Sigmoid colon (tissue), 7 donors: ENCODE results near the gene FYN. TPM values are rescaled to one million over a fixed set of nuclear protein-coding genes. Genes with fewer than 3 reads are reported as not detected.
A peak's percentile ranks its signal among the peaks of the same experiment; 100 is the strongest.
"Not testable (repeated sequence)": the region's sequence is repeated elsewhere in the genome, so short reads cannot be mapped to it uniquely, and the experiment has no call there.

Experiments used
- DNase-seq: peaks from one replicate; pipeline ENCODE4 v3.0.0-alpha.2; 2019
- H3K27ac ChIP-seq, 4 donors: fragments of 200-600 bp; sonication (generic); one replicate each; pipeline ENCODE4 v1.5.1; 2016 to 2019; ENCODE audit warnings: mild to moderate bottlenecking in 1 of 4
- H3K27me3 ChIP-seq, 3 donors: fragments of 200-600 bp; sonication (generic); one replicate each; pipeline ENCODE4 v1.5.1; 2019; ENCODE audit warnings: mild to moderate bottlenecking in 1 of 3
- H3K36me3 ChIP-seq, 4 donors: fragments of 200-600 bp; sonication (generic); one replicate each; pipeline ENCODE4 v1.5.1; 2016 to 2019
- H3K4me1 ChIP-seq, 4 donors: fragments of 200-600 bp; sonication (generic); one replicate each; pipeline ENCODE4 v1.5.1; 2017 to 2019
- H3K4me3 ChIP-seq, 4 donors: fragments of 200-600 bp; sonication (generic); one replicate each; pipeline ENCODE4 v1.5.1; 2017 to 2019; ENCODE audit warnings: mild to moderate bottlenecking in 2 of 4, moderate library complexity in 1 of 4
- H3K9me3 ChIP-seq, 4 donors: fragments of 200-600 bp in 3 of 4; sonication (generic) in 3 of 4; one replicate each; pipeline versions ENCODE4 v1.5.1 to v1.6.1; 2013 to 2019
- CTCF ChIP-seq, 4 experiments: fragments of 450-650 bp in 3 of 4; fragments of 200-600 bp in 1 of 4; IDR thresholded peaks; one replicate each; pipeline ENCODE4 v1.5.1; 2016 to 2019; ENCODE audit warnings: antibody characterized with exemption in 4 of 4, mild to moderate bottlenecking in 3 of 4, moderate library complexity in 2 of 4
- EP300 ChIP-seq, 4 donors: sonication (generic); formaldehyde crosslinking; IDR thresholded peaks; one replicate each; pipeline ENCODE4 v1.6.1; 2017; ENCODE audit warnings: antibody characterized with exemption in 4 of 4
- POLR2A ChIP-seq, 2 donors: fragments of 450-650 bp; IDR thresholded peaks; one replicate each; pipeline ENCODE4 v1.6.1; 2016; ENCODE audit warnings: antibody characterized with exemption in 2 of 2, mild to moderate bottlenecking in 2 of 2, moderate library complexity in 2 of 2
- POLR2AphosphoS5 ChIP-seq, 4 donors: sonication (generic); formaldehyde crosslinking; IDR thresholded peaks; one replicate each; pipeline ENCODE4 v1.6.1; 2017; ENCODE audit warnings: antibody characterized with exemption in 4 of 4
- WGBS, 2 donors: extraction: QIAGEN DNeasy Blood & Tissue Kit; methylation state at CpG; one replicate each; pipeline ENCODE4 v1.1.7; 2013; 5-methylcytosine and 5-hydroxymethylcytosine counted together
- intact Hi-C: fragments of 100-400 bp; cut with DNase I; formaldehyde crosslinking; loops from one replicate; pipeline ENCODE4 v1.15.1; 2023
- polyA plus RNA-seq, 3 donors: library from polyadenylated mRNA; stranded (reverse); fragments of 200-250 nt; gene quantifications; one replicate each; pipeline ENCODE4 v1.2.3, GENCODE V29; 2013
- total RNA-seq, 4 donors: library from RNA; depleted of rRNA; stranded (reverse); fragments of >200 nt; gene quantifications; one replicate each; pipeline ENCODE4 v1.1.0, GENCODE V29; 2016
- donor health status: healthy with polysubstance abuse.
- donor health status: Bipolar disorder and iron deficiency.
- donor health status: healthy.

Gene FYN
- total and polyA plus RNA-seq, 7 donors: 2.3 to 81.4 (median 56.9) TPM

GRCh38 chr6:111791415-111791814 lies 81.8 kb downstream of the FYN start:
- WGBS, 2 donors: 59 to 69% methylated on average over 2 of the region's 2 CpGs
- peaks cover 0 to 23% (median 11%) of the 10 kb centered on the region in 4 donors for H3K4me1 ChIP-seq
- DNase-seq: no peak
- no peaks in the 10 kb centered on the region for H3K36me3 ChIP-seq
- no peaks in the 10 kb centered on the region for H3K27me3 ChIP-seq
- TF ChIP-seq POLR2A (IDR thresholded peaks at IDR 0.05) (no peak), EP300 (IDR thresholded peaks at IDR 0.05) (no peak), POLR2AphosphoS5 (IDR thresholded peaks at IDR 0.05) (no peak), CTCF (IDR thresholded peaks at IDR 0.05) (no peak)
- H3K9me3 ChIP-seq: no peaks in the 10 kb centered on the region
- intact Hi-C loops: no loop called here
- no peak overlapping the region for H3K4me3 ChIP-seq
- H3K27ac ChIP-seq: no peak overlapping the region

GRCh38 chr6:111789598-111789997 lies 83.7 kb downstream of the FYN start:
- H3K36me3 ChIP-seq: no peaks in the 10 kb centered on the region
- peak overlapping the region in 3 of 4 donors; percentile 20 to 48 (median 28) for H3K27ac ChIP-seq
- DNase-seq: peak; percentile 75
- no peak overlapping the region for H3K4me3 ChIP-seq
- peaks cover 0 to 25% (median 12%) of the 10 kb centered on the region in 4 donors for H3K4me1 ChIP-seq
- H3K9me3 ChIP-seq: no peaks in the 10 kb centered on the region
- intact Hi-C loops: no loop called here
- TF ChIP-seq POLR2A (IDR thresholded peaks at IDR 0.05) (no peak), EP300 (IDR thresholded peaks at IDR 0.05) (no peak), CTCF (IDR thresholded peaks at IDR 0.05) (no peak), POLR2AphosphoS5 (IDR thresholded peaks at IDR 0.05) (no peak)
- no peaks in the 10 kb centered on the region for H3K27me3 ChIP-seq
- WGBS, 2 donors: 82 to 85% methylated on average over 4 of the region's 4 CpGs

GRCh38 chr6:111788379-111789276 lies 84.6 kb downstream of the FYN start:
- intact Hi-C loops: no loop called here
- H3K27ac ChIP-seq: peak overlapping the region in 3 of 4 donors; percentile 20 to 48 (median 28)
- H3K9me3 ChIP-seq: no peaks in the 10 kb centered on the region
- TF ChIP-seq POLR2A (IDR thresholded peaks at IDR 0.05): no peak
- no peak for TF ChIP-seq CTCF (IDR thresholded peaks at IDR 0.05)
- no peaks in the 10 kb centered on the region for H3K36me3 ChIP-seq
- H3K27me3 ChIP-seq: no peaks in the 10 kb centered on the region
- no peak overlapping the region for H3K4me3 ChIP-seq
- DNase-seq: no peak
- WGBS, 2 donors: 91 to 92% methylated on average over 1 of the region's 1 CpG
- peaks cover 0 to 35% (median 21%) of the 10 kb centered on the region in 4 donors for H3K4me1 ChIP-seq

- H3K27ac ChIP-seq, H3K27me3 ChIP-seq, H3K4me3 ChIP-seq, intact Hi-C loops, DNase-seq, H3K9me3 ChIP-seq, H3K36me3 ChIP-seq: not testable (repeated sequence)
- peaks cover 0 to 54% (median 37%) of the 10 kb centered on the region in 4 donors for H3K4me1 ChIP-seq
- WGBS, 2 donors: 96 to 100% methylated on average over 2 of the region's 2 CpGs
Observed at GRCh38 chr6:111786151-111786550, 87.1 kb downstream of the FYN start.

GRCh38 chr6:111784433-111784832 lies 88.8 kb downstream of the FYN start:
- no peaks in the 10 kb centered on the region for H3K36me3 ChIP-seq
- intact Hi-C loops: no loop called here
- peak overlapping the region in 1 of 4 donors; percentile 67 for H3K27ac ChIP-seq
- no peak for DNase-seq
- H3K27me3 ChIP-seq: no peaks in the 10 kb centered on the region
- H3K9me3 ChIP-seq: no peaks in the 10 kb centered on the region
- H3K4me1 ChIP-seq: peaks cover 0 to 58% (median 42%) of the 10 kb centered on the region in 4 donors
- 18 to 53% methylated on average over 2 of the region's 2 CpGs for whole genome bisulfite sequencing, 2 donors
- H3K4me3 ChIP-seq: no peak overlapping the region
- TF ChIP-seq CTCF (IDR thresholded peaks at IDR 0.05) (no peak), EP300 (IDR thresholded peaks at IDR 0.05) (no peak), POLR2AphosphoS5 (IDR thresholded peaks at IDR 0.05) (no peak)
